Brain pericyte (primary cell): ENCODE results near the gene RIPPLY3.

Source experiments
- DNase-seq: peaks from one replicate; pipeline ENCODE4 v3.0.0-alpha.2; 2012; ENCODE audit warnings: low read depth, low spot score

RIPPLY3 gene

GRCh38 chr21:37006486-37007291, at the start of gene RIPPLY3:
Gene RIPPLY3 (plus strand): TSS chr21:37006702. CDS start chr21:37006773, 71 bp downstream.
- no peak for DNase-seq

- DNase-seq: no peak
Measured at GRCh38 chr21:36959020-36959835, 47.3 kb upstream of the RIPPLY3 start.

GRCh38 chr21:36960676-36961284, 45.7 kb upstream of the RIPPLY3 start:
- DNase-seq: no peak

GRCh38 chr21:36962098-36962780, 44.3 kb upstream of the RIPPLY3 start:
- DNase-seq: no peak

GRCh38 chr21:36964398-36964797, 42.1 kb upstream of the RIPPLY3 start:
- DNase-seq: no peak

- DNase-seq: no peak
Measured at GRCh38 chr21:36964827-36965719, 41.4 kb upstream of the RIPPLY3 start.

GRCh38 chr21:36965720-36966065, 40.8 kb upstream of the RIPPLY3 start:
- DNase-seq: no peak

- no peak for DNase-seq
Measured at GRCh38 chr21:36966066-36966820, 40.3 kb upstream of the RIPPLY3 start, which contains the start of gene HLCS. Gene HLCS (minus strand): TSS chr21:36966669. CDS start chr21:36966638, 31 bp downstream.

- no peak for DNase-seq
Measured at GRCh38 chr21:36966821-36967768, 39.4 kb upstream of the RIPPLY3 start.

- no peak for DNase-seq
Measured at GRCh38 chr21:36968414-36968813, 38.1 kb upstream of the RIPPLY3 start.

GRCh38 chr21:36968976-36969375, 37.5 kb upstream of the RIPPLY3 start:
- no peak for DNase-seq

- DNase-seq: no peak
Measured at GRCh38 chr21:36973986-36974850, 32.3 kb upstream of the RIPPLY3 start.

GRCh38 chr21:36974851-36975192, 31.7 kb upstream of the RIPPLY3 start:
- DNase-seq: no peak

GRCh38 chr21:36976228-36976861, 30.2 kb upstream of the RIPPLY3 start:
- no peak for DNase-seq

GRCh38 chr21:36976882-36977651, 29.4 kb upstream of the RIPPLY3 start:
- DNase-seq: peak; percentile 63

GRCh38 chr21:36980280-36981048, 26.0 kb upstream of the RIPPLY3 start:
- no peak for DNase-seq
